Measurements from ENCODE around the gene E4F1. TPM values are rescaled to one million over a fixed set of nuclear protein-coding genes. Genes with fewer than 3 reads are reported as not detected.
A peak's percentile ranks its signal among the peaks of the same experiment; 100 is the strongest.

The E4F1 gene
- total and polyA plus RNA-seq, 10 of the 15 experiments (the other 5 are each of a cell fraction or from before 2014, with no cell fraction given) = 0.23 to 36.5 (median 14.5) TPM

- 0 out of 2 replicates have a peak, but pooled peaks have one; percentile 25 for TF ChIP-seq MLLT1 (IDR thresholded peaks at IDR 0.05)
- TF ChIP-seq STAT3 (IDR thresholded peaks at IDR 0.05; ENCODE audit: low read depth, low read length) = no peak
- TF ChIP-seq CBFB (IDR thresholded peaks at IDR 0.05; ENCODE audit: low read depth) = peak; percentile 83; the same call in 1 of the 2 replicates
- TF ChIP-seq CUX1 (IDR thresholded peaks at IDR 0.05; ENCODE audit: insufficient replicate concordance, low read depth, low read length) = no peak
- peak; percentile 8 for TF ChIP-seq PBX3 (IDR thresholded peaks at IDR 0.05; ENCODE audit: insufficient replicate concordance, low read depth, low read length)
- no peak; the same call in 1 of the 2 replicates for TF ChIP-seq MTA3 (IDR thresholded peaks at IDR 0.05; ENCODE audit: borderline replicate concordance, low read length)
- TF ChIP-seq BHLHE40 (IDR thresholded peaks at IDR 0.05; ENCODE audit: borderline replicate concordance in 1 of 2, low read depth in 2 of 2, low read length in 1 of 2) = peak; percentile 14 to 69; a peak in 3 of 4 replicates
- no peak for TF ChIP-seq NR2C2 (IDR thresholded peaks at IDR 0.05; ENCODE audit: borderline replicate concordance, control insufficient read depth, insufficient read length, low read depth)
- TF ChIP-seq SMAD5 (IDR thresholded peaks at IDR 0.05; ENCODE audit: low read depth) = peak; percentile 5; the same call in 1 of the 2 replicates
- TF ChIP-seq E2F4 (IDR thresholded peaks at IDR 0.05; ENCODE audit: low read depth, low read length) = no peak
- no peak for TF ChIP-seq USF2 (IDR thresholded peaks at IDR 0.05; ENCODE audit: borderline replicate concordance, low read depth, low read length)
- TF ChIP-seq LARP7 (IDR thresholded peaks at IDR 0.05) = peak; percentile 67
- no peak for TF ChIP-seq TBL1XR1 (IDR thresholded peaks at IDR 0.05; ENCODE audit: low read depth, low read length)
- peak; percentile 56; the same call in 1 of the 2 replicates for TF ChIP-seq ZNF217 (IDR thresholded peaks at IDR 0.05)
- TF ChIP-seq KAT2A (conservative IDR thresholded peaks at IDR 0.05; ENCODE audit: control insufficient read depth, low read depth, low read length) = no peak
Observed at GRCh38 chr16:2251296-2252111, 28.1 kb downstream of the E4F1 start, which contains the start of gene ECI1 (continued).
